Pons (tissue), 1 donor: ENCODE results near the gene SBNO2.

Experiments
- DNase-seq: peaks from one replicate; pipeline ENCODE4 v3.0.0-alpha.2; 2016; ENCODE audit warnings: low spot score

The SBNO2 gene

DNA sequence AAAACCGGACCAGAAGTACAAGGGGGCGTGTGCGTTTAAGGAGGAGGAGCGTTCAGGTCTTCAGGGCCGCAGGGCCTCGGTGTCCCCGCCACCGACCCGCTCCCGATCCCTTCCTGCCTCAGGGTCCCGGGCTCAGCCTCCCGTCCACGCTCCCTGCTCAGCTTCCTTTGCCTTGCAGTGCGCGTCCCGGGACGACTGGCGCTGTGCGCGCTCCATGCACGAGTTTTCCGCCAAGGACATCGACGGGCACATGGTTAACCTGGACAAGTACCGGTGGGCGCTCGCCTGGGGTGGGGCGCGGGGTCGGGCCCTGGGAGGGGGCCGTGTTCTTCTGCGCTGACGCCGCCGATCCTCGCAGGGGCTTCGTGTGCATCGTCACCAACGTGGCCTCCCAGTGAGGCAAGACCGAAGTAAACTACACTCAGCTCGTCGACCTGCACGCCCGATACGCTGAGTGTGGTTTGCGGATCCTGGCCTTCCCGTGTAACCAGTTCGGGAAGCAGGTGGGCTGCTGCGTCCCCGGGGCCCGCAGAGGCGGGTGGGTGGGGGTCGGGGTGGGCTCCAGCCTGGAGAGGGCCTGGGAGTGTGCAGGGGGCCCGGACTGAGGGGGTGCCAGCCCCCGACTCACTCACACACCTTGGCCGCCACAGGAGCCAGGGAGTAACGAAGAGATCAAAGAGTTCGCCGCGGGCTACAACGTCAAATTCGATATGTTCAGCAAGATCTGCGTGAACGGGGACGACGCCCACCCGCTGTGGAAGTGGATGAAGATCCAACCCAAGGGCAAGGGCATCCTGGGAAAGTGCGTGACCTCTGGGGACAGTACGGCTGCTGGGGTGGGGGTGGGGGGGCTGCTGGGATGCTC, 68.8 kb downstream of the SBNO2 start:
- DNase-seq, result no peak

DNA sequence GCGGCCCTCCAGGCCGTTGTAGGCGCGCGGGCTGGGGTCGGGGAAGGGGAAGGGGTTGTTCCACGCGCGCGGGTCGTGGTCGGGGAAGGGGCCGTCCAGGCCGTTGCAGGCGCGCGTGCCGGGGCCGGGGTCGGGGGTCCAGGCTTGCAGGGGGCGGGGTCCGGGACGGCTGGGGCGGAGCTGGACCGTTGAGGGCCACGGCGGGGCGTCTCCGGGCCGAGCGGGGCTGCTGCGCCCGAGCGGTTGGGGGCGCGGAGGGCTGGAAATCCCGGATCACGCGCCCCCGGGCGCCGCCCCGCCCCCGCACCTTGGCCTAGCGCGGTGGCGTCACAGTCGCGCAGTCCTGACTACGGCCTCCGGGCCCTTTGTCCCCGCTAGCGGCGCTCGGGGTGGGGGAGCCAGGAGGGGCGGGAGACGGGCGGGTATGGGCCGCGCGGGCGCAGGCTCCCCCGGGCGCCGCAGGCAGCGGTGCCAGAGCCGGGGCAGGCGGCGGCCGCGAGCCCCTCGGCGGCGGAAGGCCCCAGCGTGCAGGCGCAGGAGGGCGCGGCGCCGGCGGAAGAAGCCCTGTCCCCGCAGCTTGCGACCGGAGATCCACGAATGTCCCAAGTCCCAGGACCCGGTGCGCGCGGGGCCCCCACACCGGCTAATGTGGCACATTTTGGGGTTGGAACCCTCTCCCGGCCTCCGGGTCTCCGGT, 69.6 kb downstream of the SBNO2 start:
- peak; percentile 44 for DNase-seq

DNA sequence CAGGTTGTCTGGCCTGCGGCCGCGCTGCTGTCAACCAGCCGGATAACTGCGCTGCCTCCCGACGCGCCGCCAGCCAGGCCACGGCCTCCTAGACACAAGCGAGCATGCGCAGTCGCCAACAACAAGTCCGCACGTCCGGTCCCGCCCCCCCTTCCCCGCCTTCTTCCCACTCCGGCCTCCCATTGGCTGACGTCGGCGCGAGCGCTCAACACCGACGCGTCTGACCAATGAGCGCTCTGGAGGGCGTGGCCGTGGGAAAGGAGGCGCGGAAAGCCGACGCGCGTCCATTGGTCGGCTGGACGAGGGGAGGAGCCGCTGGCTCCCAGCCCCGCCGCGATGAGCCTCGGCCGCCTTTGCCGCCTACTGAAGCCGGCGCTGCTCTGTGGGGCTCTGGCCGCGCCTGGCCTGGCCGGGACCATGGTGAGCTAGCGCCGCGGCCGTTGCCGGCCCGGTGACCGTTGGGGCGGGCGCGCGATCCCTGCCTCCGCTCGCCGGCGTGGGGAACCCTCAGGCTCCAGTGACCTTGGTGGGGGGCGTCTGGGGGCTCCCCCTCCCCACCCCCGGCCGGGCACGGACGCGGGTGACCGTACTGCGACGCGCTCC, 70.3 kb downstream of the SBNO2 start, which contains the start of gene GPX4:
TSS of gene GPX4 (plus strand) at position 287 of the 603 bp plus-strand sequence. CDS start at position 337, 50 bp downstream.
- peak; percentile 99 for DNase-seq

GRCh38 chr19:1103132-1103707, 70.8 kb downstream of the SBNO2 start:
- no peak for DNase-seq

DNA sequence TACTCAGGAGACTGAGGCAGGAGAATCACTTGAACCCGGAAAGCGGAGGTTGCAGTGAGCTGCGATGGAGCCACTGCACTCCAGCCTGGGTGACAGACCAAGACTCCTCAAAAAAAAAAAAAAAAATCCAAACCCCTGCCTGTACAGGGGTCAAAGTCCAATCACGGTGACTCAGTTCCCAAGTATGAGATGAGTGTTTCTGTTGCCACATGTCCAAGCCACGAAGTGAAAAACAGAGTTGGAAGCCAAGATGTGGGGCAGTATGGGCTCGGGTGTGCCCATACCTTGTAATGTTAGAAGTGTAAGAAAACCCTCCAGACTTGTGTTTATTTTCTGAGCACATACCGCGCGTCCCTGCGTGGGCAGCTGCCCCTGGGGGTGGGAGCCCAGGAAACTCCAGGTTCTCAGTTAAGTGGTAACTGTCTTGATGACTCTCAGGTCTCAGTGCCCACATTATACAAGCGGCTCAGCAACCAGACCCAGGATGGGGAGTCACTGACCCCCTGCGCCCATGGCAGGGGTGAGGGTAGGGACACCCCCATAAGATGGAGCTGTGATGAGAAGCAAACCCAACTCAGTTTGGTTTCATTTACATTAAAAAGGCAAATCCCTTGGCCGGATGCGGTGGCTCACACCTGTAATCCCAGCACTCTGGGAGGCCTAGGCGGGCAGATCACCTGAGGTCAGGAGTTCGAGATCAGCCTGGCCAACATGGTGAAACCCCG, 71.5 kb downstream of the SBNO2 start:
- DNase-seq, result no peak

GRCh38 chr19:1101337-1101698, 72.8 kb downstream of the SBNO2 start:
- DNase-seq, result no peak

DNA sequence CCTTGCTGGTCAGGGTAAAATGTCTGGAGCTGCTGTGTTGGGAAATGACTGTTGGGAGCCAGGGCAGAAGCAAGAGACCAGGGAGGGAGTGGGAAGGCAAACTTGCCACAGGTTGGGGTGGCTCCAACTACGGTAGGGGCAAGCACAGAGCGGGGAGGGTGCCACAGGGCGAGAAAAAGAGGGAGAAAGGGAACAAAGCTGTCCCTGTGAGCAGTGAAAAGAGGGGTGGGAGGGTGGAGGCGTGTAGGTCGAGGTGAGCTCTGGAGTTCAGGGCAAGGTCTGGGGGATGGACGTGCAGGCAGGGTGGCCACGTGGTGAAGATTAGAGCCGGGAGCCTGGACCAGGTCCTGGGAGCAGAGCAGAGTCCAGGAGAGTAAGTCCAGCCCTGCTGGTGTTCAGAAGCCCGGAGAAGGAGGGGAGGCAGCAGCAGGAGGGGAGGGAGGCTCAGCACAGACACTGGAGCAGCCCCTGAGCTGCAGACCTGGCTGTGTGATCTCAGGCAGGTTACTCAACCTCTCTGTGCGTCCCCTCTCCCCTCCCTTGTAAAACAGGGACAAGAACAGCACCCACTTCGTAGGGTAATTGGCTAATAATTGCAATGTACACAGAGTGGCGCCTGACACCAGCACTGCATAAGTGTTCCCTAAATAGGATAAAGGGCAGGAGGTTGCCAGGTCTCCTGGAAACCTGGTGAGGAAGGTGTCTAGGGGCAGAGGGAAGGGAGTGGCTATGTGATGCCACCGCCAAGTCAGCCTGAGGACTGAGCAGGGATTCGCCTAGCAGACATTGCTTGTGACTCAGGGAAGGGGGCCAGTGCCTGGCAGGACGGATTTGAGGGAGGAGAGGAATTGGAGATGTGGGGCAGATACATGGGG, 75.7 kb downstream of the SBNO2 start:
- DNase-seq, result no peak

GRCh38 chr19:1097810-1098176, 76.3 kb downstream of the SBNO2 start:
- no peak for DNase-seq

- peak; percentile 98 for DNase-seq
These were observed 78.9 kb downstream of the SBNO2 start, which contains the start of gene POLR2E for GRCh38 chr19:1094978-1095701. POLR2E (minus strand) TSS chr19:1095375; CDS start chr19:1095315, 60 bp downstream.

GRCh38 chr19:1094655-1094977, 79.5 kb downstream of the SBNO2 start:
- no peak for DNase-seq

- no peak for DNase-seq
These were observed 80.1 kb downstream of the SBNO2 start for GRCh38 chr19:1093811-1094553.

GRCh38 chr19:1093330-1093729, 80.7 kb downstream of the SBNO2 start:
- DNase-seq, result no peak

- no peak for DNase-seq
These were observed 82.4 kb downstream of the SBNO2 start for GRCh38 chr19:1091544-1092175.

GRCh38 chr19:1090731-1091543, 83.1 kb downstream of the SBNO2 start:
- no peak for DNase-seq

- no peak for DNase-seq
These were observed 84.2 kb downstream of the SBNO2 start for GRCh38 chr19:1089891-1090290.

DNA sequence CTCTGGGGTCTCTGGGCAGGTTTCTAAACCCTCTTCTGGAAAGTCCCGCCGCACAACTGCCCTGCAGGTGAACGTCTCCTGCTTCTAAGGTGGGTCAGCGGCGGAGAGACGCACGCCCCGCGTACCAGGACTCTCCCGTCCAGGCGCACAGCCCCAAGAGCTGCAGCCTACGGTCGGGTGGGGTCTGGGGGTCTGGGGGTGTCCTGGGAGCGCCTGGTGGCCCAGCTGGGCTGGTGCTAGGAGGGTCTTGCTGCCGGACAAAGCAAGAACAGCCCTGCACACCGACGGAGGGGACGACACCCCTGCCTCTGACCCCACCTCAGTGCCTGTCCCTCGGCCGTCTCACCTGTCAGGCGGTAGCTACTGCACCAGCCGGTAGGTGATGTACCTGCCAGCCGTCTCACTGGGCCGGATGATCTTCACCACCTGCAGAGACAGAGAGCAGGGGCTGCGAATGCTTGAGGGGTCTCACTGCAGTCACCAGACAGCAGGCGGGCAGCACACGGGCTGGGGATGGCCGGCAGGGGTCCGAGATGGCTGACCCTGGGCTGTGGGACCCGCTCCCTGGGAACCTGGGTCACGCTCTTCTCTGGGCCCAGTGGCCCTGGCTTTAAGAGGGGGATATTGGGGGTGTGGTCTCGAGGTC, 84.8 kb downstream of the SBNO2 start:
- DNase-seq, result no peak

GRCh38 chr19:1088416-1089010, 85.6 kb downstream of the SBNO2 start:
- no peak for DNase-seq
